Gastrocnemius medialis (tissue), 4 donors: ENCODE measurements around the gene TERT.

Source experiments
- CTCF ChIP-seq, 5 experiments: fragments of 450-650 bp in 3 of 5; fragments of 200-600 bp in 2 of 5; sonication (generic) in 2 of 5; IDR thresholded peaks in 4 of 5; conservative IDR thresholded peaks in 1 of 5; 1 replicate in 4 of 5; 2 replicates in 1 of 5; pipeline ENCODE4 v1.5.1; 2016 to 2019; ENCODE audit warnings: antibody characterized with exemption in 5 of 5, mild to moderate bottlenecking in 3 of 5, moderate library complexity in 3 of 5
- POLR2A ChIP-seq, 2 donors: fragments of 450-650 bp; IDR thresholded peaks; one replicate each; pipeline ENCODE4 v1.6.1; 2017; ENCODE audit warnings: antibody characterized with exemption in 2 of 2, mild to moderate bottlenecking in 2 of 2, moderate library complexity in 2 of 2

DNA sequence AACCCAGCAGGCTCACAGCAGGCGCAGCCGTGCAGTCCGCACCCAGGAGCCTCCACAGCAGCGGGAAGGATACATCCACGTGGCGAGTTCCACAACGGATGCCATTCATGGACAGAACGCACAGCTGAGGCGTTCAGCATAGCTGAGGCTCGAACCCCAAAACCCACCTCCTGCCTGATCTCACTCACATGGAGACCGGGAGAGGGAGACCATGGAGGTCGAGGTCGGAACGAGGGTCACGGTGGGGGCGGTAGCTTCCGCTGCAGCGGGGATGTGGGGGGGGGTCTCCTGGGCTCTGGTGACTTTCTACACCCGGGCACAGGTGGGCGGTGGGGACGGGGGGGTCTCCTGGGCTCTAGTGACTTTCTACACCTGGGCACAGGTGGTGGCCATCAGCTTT lies 17.5 kb downstream of the TERT start:
- no peak for TF ChIP-seq CTCF (IDR thresholded peaks at IDR 0.05 in 4 of 5, conservative IDR thresholded peaks at IDR 0.05 in 1 of 5)
- no peak for TF ChIP-seq POLR2A (IDR thresholded peaks at IDR 0.05)
